Measurements from ENCODE around the gene UBE2H.
"Not testable (repeated sequence)": the region's sequence is repeated elsewhere in the genome, so short reads cannot be mapped to it uniquely, and the experiment has no call there.

Gene UBE2H

DNA sequence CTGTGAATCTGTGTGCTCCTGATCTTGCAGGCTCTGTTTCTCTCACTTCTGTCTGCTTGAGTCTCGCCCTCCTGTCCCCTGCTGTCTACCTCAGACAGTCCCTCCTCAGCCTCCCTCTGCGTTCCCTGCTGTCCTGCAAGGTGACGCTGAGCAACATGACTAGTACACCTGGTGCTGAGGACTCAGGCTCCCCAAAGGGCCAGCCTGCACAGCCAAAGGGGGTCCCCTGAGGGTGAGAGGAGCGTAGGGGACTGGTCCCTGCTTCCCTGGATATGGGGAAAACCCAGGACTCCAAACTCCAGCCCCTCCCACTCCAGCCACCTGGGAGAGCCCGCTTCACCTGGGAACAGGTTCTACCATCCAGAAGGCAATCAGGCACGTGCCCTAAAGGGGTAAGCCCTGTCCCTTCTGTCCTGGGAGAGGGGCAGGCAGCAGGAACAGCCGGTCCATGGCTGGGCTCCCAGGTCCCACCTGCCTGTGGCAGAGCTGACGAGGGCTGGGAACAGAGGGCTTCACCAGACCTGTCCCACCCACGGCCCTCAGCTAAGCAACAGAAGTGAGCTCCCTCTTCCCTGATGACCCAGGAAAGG lies 156.5 kb downstream of the UBE2H start:
- Histone ChIP-seq H4K20me1 (ENCODE audit: low read depth, low read length) (no peaks in the 10 kb centered on the region), H3K4me3 (ENCODE audit: insufficient read depth, low read length, poor library complexity, severe bottlenecking) (no peak overlapping the region), H3K9me2 (replicated peaks; ENCODE audit: insufficient read depth, low read length) (no peaks in the 10 kb centered on the region), H3K79me2 (ENCODE audit: insufficient read depth, low read length) (no peaks in the 10 kb centered on the region), H2AFZ (ENCODE audit: low read depth, low read length, severe bottlenecking) (no peak overlapping the region), H3K27ac (ENCODE audit: low read depth, low read length) (no peak overlapping the region), H3K27me3 (ENCODE audit: low read length) (peaks cover 2% of the 10 kb centered on the region; the same call in 1 of the 2 replicates), H3F3A (ENCODE audit: insufficient read depth) (no peaks in the 10 kb centered on the region), H3K9me3 (ENCODE audit: insufficient read depth, low read length) (no peaks in the 10 kb centered on the region), H3K9ac (ENCODE audit: low read length) (no peak overlapping the region), H3K4me2 (ENCODE audit: low read depth, low read length, poor library complexity, severe bottlenecking) (no peak overlapping the region), H3K36me3 (ENCODE audit: low read length) (no peaks in the 10 kb centered on the region)
- TF ChIP-seq EZH2phosphoT487 (conservative IDR thresholded peaks at IDR 0.05; ENCODE audit: low read length) (no peak), CTCF (IDR thresholded peaks at IDR 0.05; ENCODE audit: insufficient read depth, low read length, poor library complexity, severe bottlenecking) (no peak)

- not testable (repeated sequence) for H3K4me2 ChIP-seq (ENCODE audit: low read depth, low read length, poor library complexity, severe bottlenecking); H3K27ac ChIP-seq (ENCODE audit: low read depth, low read length); H3K9me2 ChIP-seq (replicated peaks; ENCODE audit: insufficient read depth, low read length); H3K9ac ChIP-seq (ENCODE audit: low read length); H4K20me1 ChIP-seq (ENCODE audit: low read depth, low read length); H3K27me3 ChIP-seq (ENCODE audit: low read length); H3K9me3 ChIP-seq (ENCODE audit: insufficient read depth, low read length); H3K4me3 ChIP-seq (ENCODE audit: insufficient read depth, low read length, poor library complexity, severe bottlenecking); H3K79me2 ChIP-seq (ENCODE audit: insufficient read depth, low read length); H2AFZ ChIP-seq (ENCODE audit: low read depth, low read length, severe bottlenecking); H3F3A ChIP-seq (ENCODE audit: insufficient read depth); H3K36me3 ChIP-seq (ENCODE audit: low read length)
Observed at GRCh38 chr7:129794461-129794860, 158.3 kb downstream of the UBE2H start.

GRCh38 chr7:129793506-129794310 lies 159.1 kb downstream of the UBE2H start:
- Histone ChIP-seq H2AFZ (ENCODE audit: low read depth, low read length, severe bottlenecking) (no peak overlapping the region), H3K4me3 (ENCODE audit: insufficient read depth, low read length, poor library complexity, severe bottlenecking) (no peak overlapping the region), H3F3A (ENCODE audit: insufficient read depth) (no peaks in the 10 kb centered on the region), H3K9ac (ENCODE audit: low read length) (no peak overlapping the region), H3K27me3 (ENCODE audit: low read length) (peaks cover 2% of the 10 kb centered on the region; the same call in 1 of the 2 replicates), H3K36me3 (ENCODE audit: low read length) (no peaks in the 10 kb centered on the region), H3K79me2 (ENCODE audit: insufficient read depth, low read length) (no peaks in the 10 kb centered on the region), H3K27ac (ENCODE audit: low read depth, low read length) (no peak overlapping the region), H3K9me2 (replicated peaks; ENCODE audit: insufficient read depth, low read length) (no peaks in the 10 kb centered on the region), H3K9me3 (ENCODE audit: insufficient read depth, low read length) (no peaks in the 10 kb centered on the region), H3K4me2 (ENCODE audit: low read depth, low read length, poor library complexity, severe bottlenecking) (no peak overlapping the region), H4K20me1 (ENCODE audit: low read depth, low read length) (no peaks in the 10 kb centered on the region)
- TF ChIP-seq CTCF (IDR thresholded peaks at IDR 0.05; ENCODE audit: insufficient read depth, low read length, poor library complexity, severe bottlenecking), result no peak
- no peak for TF ChIP-seq EZH2phosphoT487 (conservative IDR thresholded peaks at IDR 0.05; ENCODE audit: low read length)

DNA sequence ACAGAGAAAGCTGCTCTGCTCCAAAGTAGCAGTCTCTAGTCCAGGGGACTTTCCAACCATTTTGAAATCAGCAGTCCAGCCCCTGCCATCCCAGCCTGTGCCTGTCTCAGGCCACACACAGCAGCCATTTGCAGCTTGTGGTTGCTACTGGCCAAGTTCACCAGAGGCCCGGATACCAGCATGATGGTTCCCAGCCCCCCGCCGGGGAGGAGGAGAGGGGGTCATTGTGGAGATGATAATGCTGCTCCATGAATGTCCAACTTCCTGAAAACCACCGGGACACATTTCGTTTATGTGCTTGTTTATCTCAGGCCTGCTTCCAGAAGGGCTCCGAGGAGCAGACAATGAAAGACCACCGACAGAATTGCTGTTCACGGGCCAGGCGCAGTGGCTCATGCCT lies 160.0 kb downstream of the UBE2H start:
- no peaks in the 10 kb centered on the region for H3K36me3 ChIP-seq (ENCODE audit: low read length)
- H3K27ac ChIP-seq (ENCODE audit: low read depth, low read length), result no peak overlapping the region
- no peak overlapping the region for H3K4me3 ChIP-seq (ENCODE audit: insufficient read depth, low read length, poor library complexity, severe bottlenecking)
- H4K20me1 ChIP-seq (ENCODE audit: low read depth, low read length), result no peaks in the 10 kb centered on the region
- no peaks in the 10 kb centered on the region for H3K9me2 ChIP-seq (replicated peaks; ENCODE audit: insufficient read depth, low read length)
- peaks cover 2% of the 10 kb centered on the region; the same call in 1 of the 2 replicates for H3K27me3 ChIP-seq (ENCODE audit: low read length)
- no peaks in the 10 kb centered on the region for H3K79me2 ChIP-seq (ENCODE audit: insufficient read depth, low read length)
- H2AFZ ChIP-seq (ENCODE audit: low read depth, low read length, severe bottlenecking), result no peak overlapping the region
- H3K4me2 ChIP-seq (ENCODE audit: low read depth, low read length, poor library complexity, severe bottlenecking), result no peak overlapping the region
- H3K9me3 ChIP-seq (ENCODE audit: insufficient read depth, low read length), result no peaks in the 10 kb centered on the region
- H3F3A ChIP-seq (ENCODE audit: insufficient read depth), result no peaks in the 10 kb centered on the region
- H3K9ac ChIP-seq (ENCODE audit: low read length), result no peak overlapping the region
- no peak for TF ChIP-seq EZH2phosphoT487 (conservative IDR thresholded peaks at IDR 0.05; ENCODE audit: low read length)
